Measurements from ENCODE around the gene FAM53B.

DNA sequence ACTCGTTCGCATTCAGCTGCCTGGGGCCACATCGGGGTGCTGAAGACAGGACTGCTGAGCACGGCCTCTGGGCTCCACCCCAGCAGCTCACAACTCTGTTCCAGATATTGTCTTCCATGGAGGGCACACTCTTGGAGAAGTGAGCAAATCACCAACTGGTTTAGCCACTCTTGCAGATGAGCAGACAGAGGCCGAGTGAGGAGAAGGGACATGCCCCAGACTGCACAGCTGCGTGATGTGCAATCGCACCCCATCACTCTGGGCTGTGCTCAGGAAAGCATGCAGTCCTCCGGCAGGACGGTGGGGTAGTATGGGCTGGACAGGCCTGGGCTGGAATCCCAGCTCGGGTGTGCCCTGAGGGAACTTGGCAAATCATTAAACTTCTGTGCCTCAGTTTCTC, 111.6 kb downstream of the FAM53B start:
- TF ChIP-seq, protein P1, sequence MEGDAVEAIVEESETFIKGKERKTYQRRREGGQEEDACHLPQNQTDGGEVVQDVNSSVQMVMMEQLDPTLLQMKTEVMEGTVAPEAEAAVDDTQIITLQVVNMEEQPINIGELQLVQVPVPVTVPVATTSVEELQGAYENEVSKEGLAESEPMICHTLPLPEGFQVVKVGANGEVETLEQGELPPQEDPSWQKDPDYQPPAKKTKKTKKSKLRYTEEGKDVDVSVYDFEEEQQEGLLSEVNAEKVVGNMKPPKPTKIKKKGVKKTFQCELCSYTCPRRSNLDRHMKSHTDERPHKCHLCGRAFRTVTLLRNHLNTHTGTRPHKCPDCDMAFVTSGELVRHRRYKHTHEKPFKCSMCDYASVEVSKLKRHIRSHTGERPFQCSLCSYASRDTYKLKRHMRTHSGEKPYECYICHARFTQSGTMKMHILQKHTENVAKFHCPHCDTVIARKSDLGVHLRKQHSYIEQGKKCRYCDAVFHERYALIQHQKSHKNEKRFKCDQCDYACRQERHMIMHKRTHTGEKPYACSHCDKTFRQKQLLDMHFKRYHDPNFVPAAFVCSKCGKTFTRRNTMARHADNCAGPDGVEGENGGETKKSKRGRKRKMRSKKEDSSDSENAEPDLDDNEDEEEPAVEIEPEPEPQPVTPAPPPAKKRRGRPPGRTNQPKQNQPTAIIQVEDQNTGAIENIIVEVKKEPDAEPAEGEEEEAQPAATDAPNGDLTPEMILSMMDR (IDR thresholded peaks at IDR 0.05), result no peak
- no peak for TF ChIP-seq POLR2A (IDR thresholded peaks at IDR 0.05)

All from Peyer's patch (tissue), 4 donors.